ENCODE results near the gene TRMO. TPM values are rescaled to one million over a fixed set of nuclear protein-coding genes. Genes with fewer than 3 reads are reported as not detected.

Gene TRMO
- total RNA-seq, 1 experiment from 2014 or later, result 8.6 TPM

DNA sequence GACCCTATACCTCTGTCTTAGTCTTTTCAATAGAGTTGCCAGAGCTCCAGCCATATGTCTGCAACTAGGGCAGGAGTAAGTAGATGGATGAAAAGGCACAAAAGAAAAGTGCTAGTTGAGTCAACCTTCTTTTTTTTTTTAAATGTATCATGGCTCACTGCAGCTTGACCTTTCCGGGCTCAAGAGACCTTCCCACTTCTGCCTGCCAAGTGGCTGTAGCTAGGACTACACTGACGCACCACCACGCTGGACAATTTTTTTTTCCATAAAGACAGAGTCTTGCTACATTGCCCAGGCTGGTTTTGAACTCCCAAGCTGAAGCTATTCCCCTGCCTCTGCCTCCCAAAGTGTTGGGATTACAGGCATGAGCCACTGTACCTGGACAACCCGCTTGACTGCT lies 42.0 kb downstream of the TRMO start:
- H2AK5ac ChIP-seq (ENCODE audit: insufficient read length, low read length), result no peak overlapping the region
- H2BK15ac ChIP-seq (ENCODE audit: low read depth, low read length), result no peak overlapping the region
- no peak overlapping the region for H3K18ac ChIP-seq (ENCODE audit: insufficient read length, low read depth, low read length)
- no peak overlapping the region for H3K27ac ChIP-seq (ENCODE audit: insufficient read length, low read depth, low read length)
- DNase-seq, result no peak
- no peaks in the 10 kb centered on the region for H3K4me1 ChIP-seq (ENCODE audit: insufficient read depth, low read length)
- no peak overlapping the region for H2BK5ac ChIP-seq (ENCODE audit: insufficient read length, low read length)
- Mint-ChIP-seq H3K27me3 (ENCODE audit: low read depth) (peaks cover 58% of the 10 kb centered on the region), H3K4me3 (no peak overlapping the region), H3K4me1 (peaks cover 2 to 3% of the 10 kb centered on the region in 2 experiments; a peak in 3 of 4 replicates), H3K9me3 (no peaks in the 10 kb centered on the region; a peak in 1 of 5 replicates), H3K27ac (peak overlapping the region in 1 of 3 experiments; percentile 20; a peak in 1 of 7 replicates), H3K36me3 (ENCODE audit: insufficient read depth in 1 of 3, low read depth in 3 of 3) (no peaks in the 10 kb centered on the region)
- H4K20me1 ChIP-seq (ENCODE audit: control insufficient read depth, insufficient read depth, insufficient read length), result no peaks in the 10 kb centered on the region
- no peaks in the 10 kb centered on the region for H3K23me2 ChIP-seq (ENCODE audit: insufficient read length, low read depth, low read length, poor library complexity, severe bottlenecking)
- TF ChIP-seq, protein P1, sequence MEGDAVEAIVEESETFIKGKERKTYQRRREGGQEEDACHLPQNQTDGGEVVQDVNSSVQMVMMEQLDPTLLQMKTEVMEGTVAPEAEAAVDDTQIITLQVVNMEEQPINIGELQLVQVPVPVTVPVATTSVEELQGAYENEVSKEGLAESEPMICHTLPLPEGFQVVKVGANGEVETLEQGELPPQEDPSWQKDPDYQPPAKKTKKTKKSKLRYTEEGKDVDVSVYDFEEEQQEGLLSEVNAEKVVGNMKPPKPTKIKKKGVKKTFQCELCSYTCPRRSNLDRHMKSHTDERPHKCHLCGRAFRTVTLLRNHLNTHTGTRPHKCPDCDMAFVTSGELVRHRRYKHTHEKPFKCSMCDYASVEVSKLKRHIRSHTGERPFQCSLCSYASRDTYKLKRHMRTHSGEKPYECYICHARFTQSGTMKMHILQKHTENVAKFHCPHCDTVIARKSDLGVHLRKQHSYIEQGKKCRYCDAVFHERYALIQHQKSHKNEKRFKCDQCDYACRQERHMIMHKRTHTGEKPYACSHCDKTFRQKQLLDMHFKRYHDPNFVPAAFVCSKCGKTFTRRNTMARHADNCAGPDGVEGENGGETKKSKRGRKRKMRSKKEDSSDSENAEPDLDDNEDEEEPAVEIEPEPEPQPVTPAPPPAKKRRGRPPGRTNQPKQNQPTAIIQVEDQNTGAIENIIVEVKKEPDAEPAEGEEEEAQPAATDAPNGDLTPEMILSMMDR (conservative IDR thresholded peaks at IDR 0.05), result no peak
- H2BK20ac ChIP-seq (ENCODE audit: low read depth, low read length, poor library complexity, severe bottlenecking), result no peak overlapping the region
- no peak overlapping the region for H2AFZ ChIP-seq (ENCODE audit: low read length)
- H3K79me1 ChIP-seq (ENCODE audit: insufficient read depth, low read depth, low read length, poor library complexity, severe bottlenecking), result no peaks in the 10 kb centered on the region
- H3K79me2 ChIP-seq (ENCODE audit: insufficient read depth, low read length), result no peaks in the 10 kb centered on the region
- H3K14ac ChIP-seq (ENCODE audit: insufficient read depth, low read length), result no peak overlapping the region
- H4K8ac ChIP-seq (replicated peaks; ENCODE audit: insufficient read length, low read depth, low read length), result no peak overlapping the region
- H3K23ac ChIP-seq (ENCODE audit: insufficient read length, low read depth, low read length), result no peak overlapping the region
- H3K27me3 ChIP-seq (ENCODE audit: insufficient read depth, low read length), result no peaks in the 10 kb centered on the region
- H3T11ph ChIP-seq (ENCODE audit: low read length), result no peak overlapping the region
- no peak overlapping the region for H4K91ac ChIP-seq (ENCODE audit: insufficient read length, low read depth, low read length)
- H2BK12ac ChIP-seq (ENCODE audit: insufficient read length, low read depth, low read length), result no peak overlapping the region
- no peaks in the 10 kb centered on the region for H3K9me3 ChIP-seq (ENCODE audit: control insufficient read depth, low read depth, low read length)
- no peak overlapping the region for H2BK120ac ChIP-seq (ENCODE audit: low read depth, low read length, poor library complexity, severe bottlenecking)
- H3K56ac ChIP-seq (ENCODE audit: insufficient read length, low read depth, low read length), result no peak overlapping the region
- H3K9ac ChIP-seq (ENCODE audit: extremely low read depth, insufficient read length, low read length), result no peak overlapping the region
- no peak overlapping the region for H3K4me2 ChIP-seq (ENCODE audit: insufficient read depth, insufficient read length, low read length)
- H4K5ac ChIP-seq (ENCODE audit: insufficient read length, low read depth, low read length), result no peak overlapping the region
- H3K4ac ChIP-seq (ENCODE audit: low read depth, low read length), result no peak overlapping the region
- WGBS (ENCODE audit: extremely low coverage, insufficient read length, low lambda C conversion rate), result no CpG with 5 or more reads among the region's 4 CpGs

Measured in H9 (cell line).